Neural progenitor cell (in vitro differentiated cells): ENCODE data around the gene ASCC2.

ENCODE experiments used
- CTCF ChIP-seq: fragments of 200-600 bp; sonication (generic); IDR thresholded peaks from 2 replicates; pipeline ENCODE4 v1.5.1; 2017; ENCODE audit warnings: antibody characterized with exemption, mild to moderate bottlenecking
- EZH2phosphoT487 ChIP-seq: fragments of 200-600 bp; sonication (generic); IDR thresholded peaks from 2 replicates; pipeline ENCODE4 v1.6.1; 2017; ENCODE audit warnings: antibody characterized with exemption

DNA sequence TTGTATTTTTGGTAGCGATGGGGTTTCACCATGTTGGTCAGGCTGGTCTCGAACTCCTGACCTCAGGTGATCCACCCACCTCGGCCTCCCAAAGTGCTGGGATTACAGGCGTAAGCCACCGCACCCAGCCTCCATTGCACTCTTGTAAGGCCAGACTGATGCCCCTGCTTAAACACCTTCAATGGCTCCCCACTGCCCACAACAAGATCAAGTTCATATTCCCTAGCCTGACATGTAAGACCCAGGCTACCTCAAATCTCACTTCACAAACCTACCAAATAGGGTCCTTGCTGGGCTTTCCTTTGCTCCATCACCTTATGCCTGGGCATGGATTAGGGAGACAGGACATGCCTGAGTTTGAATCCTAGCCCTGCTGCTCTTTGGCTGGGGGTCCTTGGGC is 57.9 kb downstream of the ASCC2 start:
- TF ChIP-seq EZH2phosphoT487: no peak
- no peak for TF ChIP-seq CTCF
